ENCODE data around the gene CERS6.

The CERS6 gene

GRCh38 chr2:168684921-168685599, 229.0 kb downstream of the CERS6 start:
- no peak for DNase-seq

- DNase-seq, result peak; percentile 49
Observed at GRCh38 chr2:168685600-168686451, 229.8 kb downstream of the CERS6 start.

DNA sequence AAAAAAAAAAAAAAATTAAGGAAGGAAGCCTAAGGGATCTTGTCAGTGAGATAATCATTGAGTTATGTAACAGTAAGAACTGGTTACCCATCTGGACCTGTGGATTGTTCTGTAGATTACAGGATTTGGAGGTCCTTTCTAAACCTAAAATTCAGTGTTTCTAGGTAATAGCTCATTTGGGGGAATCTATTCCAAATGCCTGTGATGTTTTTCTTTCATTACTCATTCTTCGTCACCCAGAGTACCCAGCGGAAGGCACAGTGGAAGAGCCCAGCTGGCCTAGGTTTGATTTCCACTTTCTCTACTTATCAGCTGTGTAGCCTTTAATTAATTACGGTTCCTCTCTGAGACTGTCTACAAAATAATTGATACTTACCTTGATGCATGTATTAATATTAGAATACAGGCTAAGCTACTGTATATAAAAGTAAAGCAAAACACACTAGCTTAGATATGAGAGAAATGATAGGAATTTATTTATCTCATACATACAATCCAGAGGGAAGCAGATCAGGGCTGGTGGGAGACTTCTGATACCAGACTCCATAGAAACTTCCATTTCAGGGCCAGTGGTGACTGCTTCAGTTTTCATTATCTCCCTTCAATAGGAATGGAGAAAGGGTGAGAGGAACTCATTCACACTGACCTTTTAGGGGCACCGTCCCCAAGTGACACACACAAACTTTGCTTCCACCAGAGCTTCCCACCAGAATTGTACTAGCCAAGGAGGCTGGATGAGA, 230.6 kb downstream of the CERS6 start:
- DNase-seq, result no peak

DNA sequence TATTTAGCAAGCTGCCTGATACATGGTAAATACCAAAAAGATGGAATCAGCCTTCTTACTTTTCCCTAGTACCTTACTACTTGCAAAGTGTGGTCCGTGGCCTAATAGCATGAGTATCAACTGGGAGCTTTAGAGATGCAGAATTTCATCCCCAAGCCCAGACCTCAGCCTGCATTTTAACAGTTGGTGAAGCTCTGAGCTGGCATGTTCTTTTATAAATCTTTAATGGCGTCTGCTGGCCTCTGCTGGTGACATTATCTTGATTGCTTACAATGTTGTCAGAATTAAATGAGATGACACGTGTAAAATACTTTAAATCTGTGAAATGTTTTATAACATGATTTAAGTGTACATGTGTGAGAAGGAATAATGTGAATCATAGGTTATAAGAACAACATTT, 231.2 kb downstream of the CERS6 start:
- peak; percentile 20 for DNase-seq

DNA sequence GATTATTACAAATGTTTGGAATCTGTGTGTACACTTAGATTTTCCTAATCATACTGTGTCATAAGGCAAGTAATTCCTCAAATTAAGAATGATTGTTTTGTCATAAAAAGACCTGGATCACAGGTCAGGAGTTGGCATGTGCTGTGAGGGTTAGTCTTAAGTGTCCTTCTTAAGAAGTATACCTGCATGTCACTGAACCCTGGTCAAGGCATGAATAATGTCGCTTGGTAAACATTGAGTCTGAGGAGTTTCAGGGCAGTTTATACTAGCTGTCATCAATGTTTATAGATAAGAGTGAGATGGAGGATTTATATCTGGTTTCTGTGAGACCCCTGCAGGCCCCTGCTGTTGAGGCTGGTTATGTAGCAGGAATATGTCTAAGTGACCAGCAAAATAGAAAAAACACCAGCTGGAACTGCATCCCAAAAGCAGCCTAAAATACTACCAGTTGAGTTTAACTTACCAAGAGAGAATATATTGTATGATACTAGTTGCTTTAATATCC, 234.4 kb downstream of the CERS6 start:
- peak; percentile 39 for DNase-seq

GRCh38 chr2:168691221-168691620, 235.1 kb downstream of the CERS6 start:
- DNase-seq, result peak; percentile 58

- DNase-seq, result no peak
Observed at GRCh38 chr2:168692132-168692744, 236.2 kb downstream of the CERS6 start.

GRCh38 chr2:168694173-168694572, 238.1 kb downstream of the CERS6 start:
- peak; percentile 43 for DNase-seq

- peak; percentile 60 for DNase-seq
Observed at GRCh38 chr2:168694866-168695265, 238.8 kb downstream of the CERS6 start.

DNA sequence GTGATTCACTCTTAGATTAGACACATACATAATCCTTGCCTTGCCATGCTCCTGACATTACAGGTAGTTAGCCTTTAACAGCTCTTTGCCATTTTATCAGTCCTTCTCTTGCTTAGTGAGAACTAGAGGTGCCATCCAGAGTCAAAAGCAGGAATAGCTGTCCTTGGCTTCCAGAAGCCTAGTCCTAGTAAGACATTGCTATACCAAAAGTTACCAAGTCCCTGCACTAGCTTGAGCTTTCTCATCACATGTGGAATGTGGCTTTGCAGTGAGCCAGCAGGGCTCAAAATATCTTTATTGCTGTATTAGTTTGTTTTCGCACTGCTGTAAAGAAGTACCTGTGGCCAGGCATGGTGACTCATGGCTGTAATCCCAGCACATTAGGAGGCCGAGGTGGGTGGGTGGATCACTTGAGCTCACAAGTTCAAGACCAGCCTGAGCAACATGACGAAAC, 241.6 kb downstream of the CERS6 start:
- no peak for DNase-seq

GRCh38 chr2:168698969-168699368, 242.9 kb downstream of the CERS6 start:
- peak; percentile 86 for DNase-seq

- peak; percentile 67 for DNase-seq
Observed at GRCh38 chr2:168699844-168700417, 243.9 kb downstream of the CERS6 start.

DNA sequence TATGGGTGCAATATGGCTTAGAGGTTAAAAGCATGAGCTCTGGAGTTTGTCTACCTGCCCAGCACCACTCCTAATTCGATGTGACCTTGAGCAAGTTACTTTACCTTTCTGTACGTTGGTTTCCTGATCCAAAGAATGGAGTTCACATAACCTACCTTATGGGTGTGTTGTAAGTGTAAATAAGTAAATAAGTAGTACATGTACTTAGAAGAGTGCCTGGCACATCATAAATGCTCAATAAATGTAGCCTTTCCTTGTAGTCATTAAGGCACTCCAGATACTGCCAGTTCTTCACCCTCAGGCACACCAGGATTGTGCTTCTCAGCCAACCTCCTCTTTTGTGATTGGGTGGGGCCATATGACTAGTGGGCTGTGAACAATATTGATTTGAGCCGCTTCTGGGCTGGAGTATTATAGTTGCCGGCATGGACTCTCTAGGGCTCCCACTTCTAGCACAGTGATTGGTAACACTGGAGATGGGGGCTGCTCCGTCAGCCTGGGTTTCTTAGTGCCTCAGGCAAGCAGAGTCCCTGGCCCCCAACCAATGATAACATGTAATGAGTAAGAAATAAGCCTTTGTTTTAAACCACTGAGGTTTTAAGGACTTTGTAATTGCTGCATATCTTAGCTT, 244.7 kb downstream of the CERS6 start:
- peak; percentile 70 for DNase-seq

- DNase-seq, result no peak
Observed at GRCh38 chr2:168702579-168702978, 246.5 kb downstream of the CERS6 start.

GRCh38 chr2:168703926-168704325, 247.9 kb downstream of the CERS6 start:
- no peak for DNase-seq

DNA sequence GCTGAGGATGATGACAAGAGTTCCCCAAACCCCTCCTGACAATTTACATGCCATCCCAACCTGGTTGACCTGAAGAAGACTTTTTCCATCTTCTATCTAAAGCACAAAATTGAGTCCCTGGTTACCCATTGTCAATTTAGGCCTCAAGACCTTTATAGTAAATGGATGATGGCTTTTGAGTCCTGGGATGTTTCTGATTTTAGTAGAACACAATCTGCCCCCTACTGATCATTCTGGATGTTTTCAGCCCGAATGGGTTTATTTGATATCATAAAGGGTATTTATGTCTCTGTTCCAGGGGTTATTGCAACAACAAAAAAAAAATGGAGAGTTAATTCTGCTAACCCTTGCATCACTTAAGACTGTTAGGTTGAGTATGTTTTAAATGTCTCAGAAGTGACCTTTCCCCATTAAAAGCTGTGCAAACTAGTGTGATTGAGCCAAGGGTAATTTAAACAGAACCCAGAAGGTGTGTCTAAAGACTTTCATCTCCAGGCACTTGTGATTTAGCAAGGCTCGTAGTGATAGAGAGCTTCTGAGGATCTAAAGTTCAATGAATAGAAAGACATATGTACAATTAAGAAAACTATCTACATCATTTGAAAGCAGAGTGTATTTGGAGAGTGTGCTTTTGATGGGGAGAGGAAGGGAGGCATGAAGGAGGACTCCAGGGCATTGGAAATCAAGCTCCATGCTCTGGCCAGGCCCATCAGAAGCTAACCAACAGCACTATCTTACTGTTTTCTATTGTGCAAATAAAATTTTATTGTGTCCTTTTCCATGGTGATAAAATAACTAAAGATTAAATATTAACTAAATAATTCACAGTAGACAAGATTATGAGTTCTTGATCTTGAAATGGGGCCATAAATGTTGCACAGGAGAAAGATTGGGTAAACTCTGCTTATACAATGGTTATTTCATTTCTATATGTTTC, 249.7 kb downstream of the CERS6 start:
- DNase-seq, result peak; percentile 18

- peak; percentile 15 for DNase-seq
Observed at GRCh38 chr2:168706806-168707205, 250.7 kb downstream of the CERS6 start.

- no peak for DNase-seq
Observed at GRCh38 chr2:168708080-168708479, 252.0 kb downstream of the CERS6 start.

DNA sequence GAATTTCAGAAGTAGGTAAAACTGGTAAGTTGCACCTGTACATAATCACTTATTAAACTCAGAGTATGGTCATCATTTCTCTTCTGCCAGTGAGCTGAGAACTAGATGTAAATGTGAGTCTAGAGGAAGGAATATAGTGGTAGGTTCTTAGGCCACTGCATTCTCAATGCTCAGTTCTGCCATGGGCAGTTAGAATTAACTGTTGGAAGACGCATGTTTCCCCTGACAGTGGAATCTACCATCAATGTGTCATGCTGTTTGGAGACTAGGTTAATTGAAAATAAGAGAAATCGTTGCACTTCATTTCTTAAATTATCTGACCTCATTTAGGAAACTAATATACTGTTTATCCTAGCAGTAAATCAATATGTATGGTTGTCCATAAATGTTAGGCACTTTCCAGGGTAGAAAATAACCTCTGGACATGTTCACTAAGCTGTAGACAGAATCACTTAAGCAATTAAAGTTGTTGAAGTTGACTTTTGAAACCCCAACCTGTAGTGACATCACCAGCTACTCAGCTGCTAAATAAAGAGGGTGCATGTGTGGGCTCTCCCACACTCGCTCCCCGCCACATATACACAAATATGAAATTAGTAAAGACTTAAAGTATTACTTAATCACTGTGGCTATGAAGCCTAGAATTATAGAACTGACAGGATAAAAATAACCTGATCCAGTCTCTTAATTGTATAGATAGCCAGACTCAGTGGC, 254.8 kb downstream of the CERS6 start:
- no peak for DNase-seq

DNA sequence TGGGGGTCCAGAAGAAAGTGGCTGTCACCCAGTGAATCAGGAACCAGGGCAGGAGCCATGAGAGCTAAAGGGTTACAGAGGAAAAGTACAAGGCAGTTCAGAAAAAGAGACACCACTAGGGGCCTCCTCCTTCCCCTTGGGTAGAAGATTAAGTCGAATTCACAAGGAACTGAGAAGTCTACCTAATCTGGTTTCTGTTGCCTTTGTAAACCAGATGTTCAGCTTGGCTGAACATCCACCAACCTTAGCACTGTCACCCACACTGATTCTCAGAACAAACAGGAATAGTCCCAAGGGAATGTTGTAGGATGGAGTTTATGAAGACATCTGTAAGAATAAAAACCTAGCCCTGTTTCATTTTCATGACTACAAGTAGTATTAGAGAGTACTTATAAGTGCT, 256.0 kb downstream of the CERS6 start:
- DNase-seq, result no peak

All from NCI-H69 (cell line).